Keratinocyte (primary cell): Measurements from ENCODE around the gene COMT. TPM values are rescaled to one million over a fixed set of nuclear protein-coding genes. Genes with fewer than 3 reads are reported as not detected.

Source experiments
- DNase-seq: peaks from one replicate; pipeline ENCODE4 v3.0.0-alpha.2; 2011; ENCODE audit warnings: low read depth, missing footprints, low spot score
- FAIRE-seq: peaks from 2 replicates; lab custom pipeline; 2011; peaks lifted over from hg19 to GRCh38; lab: Jason Lieb, UNC
- H2AFZ ChIP-seq: 2 replicates; pipeline ENCODE4 v1.6.0; 2012; ENCODE audit warnings: low read length, control low read depth, inconsistent platforms; ENCODE audit not compliant: control insufficient read depth
- H3K27ac ChIP-seq: 2 replicates; pipeline ENCODE4 v1.5.1; 2011; ENCODE audit warnings: low read length; ENCODE audit not compliant: control insufficient read depth, insufficient read depth
- H3K27me3 ChIP-seq: 3 replicates; pipeline ENCODE4 v1.6.0; 2011; ENCODE audit warnings: low read length; ENCODE audit not compliant: control insufficient read depth, insufficient read depth; ENCODE audit errors: extremely low read depth
- H3K36me3 ChIP-seq, 2 experiments: 2 replicates in 1 of 2; 3 replicates in 1 of 2; pipeline ENCODE4 v1.5.1; 2011; ENCODE audit warnings: low read length in 2 of 2, mild to moderate bottlenecking in 1 of 2; ENCODE audit not compliant: control insufficient read depth in 2 of 2, insufficient read depth in 2 of 2; ENCODE audit errors: extremely low read depth in 1 of 2
- H3K4me1 ChIP-seq: 3 replicates; pipeline ENCODE4 v1.5.1; 2011; ENCODE audit warnings: low read length; ENCODE audit not compliant: control insufficient read depth, insufficient read depth; ENCODE audit errors: extremely low read depth
- H3K4me2 ChIP-seq: 3 replicates; pipeline ENCODE4 v1.6.0; 2011; ENCODE audit warnings: low read depth, low read length; ENCODE audit not compliant: control insufficient read depth, insufficient read depth; ENCODE audit errors: extremely low read depth
- H3K4me3 ChIP-seq, 3 experiments: fragments of 200-600 bp in 1 of 3; sonication (generic) in 1 of 3; 2 replicates in 2 of 3; 3 replicates in 1 of 3; pipeline ENCODE4 v1.5.1; 2011 to 2016; ENCODE audit warnings: low read length in 3 of 3, mild to moderate bottlenecking in 3 of 3, control low read depth in 2 of 3, inconsistent platforms in 1 of 3, low read depth in 1 of 3, mixed read lengths in 1 of 3, mixed run types in 1 of 3, moderate library complexity in 1 of 3; ENCODE audit not compliant: control insufficient read depth in 2 of 3, insufficient read depth in 2 of 3; ENCODE audit errors: extremely low read depth in 1 of 3
- H3K79me2 ChIP-seq: 2 replicates; pipeline ENCODE4 v1.6.0; 2012; ENCODE audit warnings: low read length; ENCODE audit not compliant: control insufficient read depth, insufficient read depth
- H3K9ac ChIP-seq: 3 replicates; pipeline ENCODE4 v1.6.0; 2011; ENCODE audit warnings: low read length; ENCODE audit not compliant: control insufficient read depth, insufficient read depth; ENCODE audit errors: extremely low read depth
- H3K9me1 ChIP-seq: 3 replicates; pipeline ENCODE4 v1.6.0; 2011; ENCODE audit warnings: low read length; ENCODE audit not compliant: control insufficient read depth, insufficient read depth; ENCODE audit errors: extremely low read depth
- H3K9me3 ChIP-seq: 2 replicates; pipeline ENCODE4 v1.5.1; 2012; ENCODE audit warnings: low read depth, low read length; ENCODE audit not compliant: control insufficient read depth
- H4K20me1 ChIP-seq: 3 replicates; pipeline ENCODE4 v1.6.0; 2011; ENCODE audit warnings: low read length; ENCODE audit not compliant: control insufficient read depth, insufficient read depth; ENCODE audit errors: extremely low read depth
- EZH2 ChIP-seq: IDR thresholded peaks from one replicate; pipeline ENCODE4 v1.6.1; 2012; ENCODE audit warnings: inconsistent platforms, mild to moderate bottlenecking, low read length, moderate library complexity
- dilution Hi-C: fragments of 300-500 bp; cut with MboI; formaldehyde crosslinking; loops from one replicate; pipeline ENCODE4 v1.7.0; 2020; ENCODE audit warnings: low sequenced_read_pairs; ENCODE audit not compliant: extremely low pct_ligation_motif_present
- polyA plus RNA-seq, 5 experiments: library from polyadenylated mRNA; depleted of rRNA in 3 of 5; stranded (reverse) in 3 of 5; stranded (forward) in 1 of 5; unstranded in 1 of 5; fragments of >200 nt; gene quantifications; 1 replicate in 1 of 5; 2 replicates in 3 of 5; 3 replicates in 1 of 5; pipeline versions ENCODE4 v1.2.1 to v1.2.3, GENCODE V29; 2011 to 2012; ENCODE audit warnings: missing spikeins in 2 of 5, low read depth in 1 of 5, low replicate concordance in 1 of 5
- TF ChIP-seq, protein P1 (sequence below), 3 experiments: IDR thresholded peaks in 1 of 3; conservative IDR thresholded peaks in 1 of 3; optimal IDR thresholded peaks in 1 of 3; 2 replicates in 2 of 3; 3 replicates in 1 of 3; pipeline versions ENCODE3 to v1.5.1; 2011; ENCODE audit warnings: low read length in 3 of 3, mild to moderate bottlenecking in 3 of 3, moderate library complexity in 2 of 3, control low read depth in 1 of 3, inconsistent platforms in 1 of 3; ENCODE audit not compliant: insufficient read depth in 2 of 3; ENCODE audit errors: extremely low read depth in 1 of 3

COMT gene
- polyA plus RNA-seq, 1 donor (not counting 4 experiments of a cell fraction or from before 2014, with no cell fraction given): 139 TPM

DNA sequence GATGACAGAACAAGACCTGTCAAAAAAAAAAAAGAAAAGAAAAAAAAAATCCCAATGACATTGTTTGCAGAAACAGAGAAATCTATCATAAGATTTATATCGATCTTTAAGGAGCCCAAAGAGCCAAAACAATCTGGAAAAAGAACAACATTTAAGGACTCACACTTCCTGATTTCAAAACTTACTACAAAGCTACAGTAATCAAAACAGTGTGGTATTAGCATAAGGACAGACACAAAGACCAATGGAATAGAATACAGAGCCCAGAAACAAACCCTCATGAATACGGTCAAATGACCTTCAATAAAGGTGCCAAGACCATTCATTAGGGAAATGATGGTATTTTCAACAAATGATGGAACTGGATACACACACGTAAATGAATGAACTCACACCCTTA lies 62.9 kb downstream of the COMT start:
- Histone ChIP-seq H3K4me1 (no peaks in the 10 kb centered on the region), H3K27ac (no peak overlapping the region), H4K20me1 (no peaks in the 10 kb centered on the region), H3K9me1 (no peaks in the 10 kb centered on the region), H3K9me3 (no peaks in the 10 kb centered on the region), H3K36me3 (no peaks in the 10 kb centered on the region), H2AFZ (no peak overlapping the region), H3K4me3 (no peak overlapping the region), H3K27me3 (no peaks in the 10 kb centered on the region), H3K79me2 (no peaks in the 10 kb centered on the region), H3K9ac (no peak overlapping the region), H3K4me2 (no peak overlapping the region)
- dilution Hi-C loops: no loop called here
- DNase-seq (no peak), FAIRE-seq (no peak)
- TF ChIP-seq EZH2: no peak
- TF ChIP-seq, protein P1, sequence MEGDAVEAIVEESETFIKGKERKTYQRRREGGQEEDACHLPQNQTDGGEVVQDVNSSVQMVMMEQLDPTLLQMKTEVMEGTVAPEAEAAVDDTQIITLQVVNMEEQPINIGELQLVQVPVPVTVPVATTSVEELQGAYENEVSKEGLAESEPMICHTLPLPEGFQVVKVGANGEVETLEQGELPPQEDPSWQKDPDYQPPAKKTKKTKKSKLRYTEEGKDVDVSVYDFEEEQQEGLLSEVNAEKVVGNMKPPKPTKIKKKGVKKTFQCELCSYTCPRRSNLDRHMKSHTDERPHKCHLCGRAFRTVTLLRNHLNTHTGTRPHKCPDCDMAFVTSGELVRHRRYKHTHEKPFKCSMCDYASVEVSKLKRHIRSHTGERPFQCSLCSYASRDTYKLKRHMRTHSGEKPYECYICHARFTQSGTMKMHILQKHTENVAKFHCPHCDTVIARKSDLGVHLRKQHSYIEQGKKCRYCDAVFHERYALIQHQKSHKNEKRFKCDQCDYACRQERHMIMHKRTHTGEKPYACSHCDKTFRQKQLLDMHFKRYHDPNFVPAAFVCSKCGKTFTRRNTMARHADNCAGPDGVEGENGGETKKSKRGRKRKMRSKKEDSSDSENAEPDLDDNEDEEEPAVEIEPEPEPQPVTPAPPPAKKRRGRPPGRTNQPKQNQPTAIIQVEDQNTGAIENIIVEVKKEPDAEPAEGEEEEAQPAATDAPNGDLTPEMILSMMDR (optimal IDR thresholded peaks at IDR 0.05 in 1 of 3, IDR thresholded peaks at IDR 0.05 in 1 of 3, conservative IDR thresholded peaks at IDR 0.05 in 1 of 3; ENCODE audit: extremely low read depth in 1 of 3, insufficient read depth in 2 of 3, low read length in 3 of 3): no peak

DNA sequence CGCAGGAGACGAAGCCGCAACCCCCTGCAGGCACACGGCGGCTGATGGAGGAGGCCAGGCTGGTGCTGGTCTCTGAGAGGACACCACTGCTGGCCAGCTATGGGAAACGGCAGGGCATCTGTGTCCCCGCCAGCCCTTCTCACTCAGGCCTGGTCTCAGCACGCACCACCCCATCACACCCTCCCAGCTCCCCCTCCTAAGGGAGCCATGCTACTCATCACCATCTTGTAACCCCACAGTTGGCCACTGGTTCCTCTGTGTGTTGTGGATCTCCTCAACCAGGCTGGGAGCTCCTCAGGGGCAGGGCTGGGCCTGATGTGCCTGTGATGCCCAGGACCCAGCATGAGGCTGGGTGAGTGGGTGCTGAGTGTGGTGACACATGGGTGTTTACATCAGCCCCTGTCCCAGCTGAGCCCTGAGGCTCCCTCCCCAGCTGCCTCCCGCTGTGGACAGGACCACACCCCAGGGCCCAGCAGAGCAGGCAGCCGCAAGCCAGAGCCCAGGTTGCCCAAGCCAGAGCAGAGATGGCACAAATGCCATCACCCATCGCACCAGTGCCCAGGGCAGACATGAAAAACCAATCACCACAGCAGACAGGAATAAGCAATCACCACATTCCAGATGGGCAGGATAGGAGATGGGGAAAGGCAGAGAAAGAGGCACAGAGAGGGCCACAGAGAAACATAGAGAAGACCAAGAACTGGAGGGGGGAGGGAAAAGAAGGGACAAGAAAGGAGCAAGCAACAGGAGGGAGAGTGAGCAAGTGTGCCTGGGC lies 66.8 kb downstream of the COMT start:
- no peak for DNase-seq
- H2AFZ ChIP-seq: no peak overlapping the region
- no peaks in the 10 kb centered on the region for H3K9me3 ChIP-seq
- H3K4me3 ChIP-seq: no peak overlapping the region
- H3K4me1 ChIP-seq: peaks cover 5% of the 10 kb centered on the region
- no peak overlapping the region for H3K4me2 ChIP-seq
- peaks cover 3% of the 10 kb centered on the region for H3K9me1 ChIP-seq
- dilution Hi-C loops: no loop called here
- no peaks in the 10 kb centered on the region for H3K79me2 ChIP-seq
- no peaks in the 10 kb centered on the region for H3K27me3 ChIP-seq
- H3K9ac ChIP-seq: no peak overlapping the region
- TF ChIP-seq, protein P1 (optimal IDR thresholded peaks at IDR 0.05 in 1 of 3, IDR thresholded peaks at IDR 0.05 in 1 of 3, conservative IDR thresholded peaks at IDR 0.05 in 1 of 3; ENCODE audit: extremely low read depth in 1 of 3, insufficient read depth in 2 of 3, low read length in 3 of 3): no peak
- no peak for TF ChIP-seq EZH2
- H4K20me1 ChIP-seq: no peaks in the 10 kb centered on the region
- no peak for FAIRE-seq
- no peak overlapping the region for H3K27ac ChIP-seq
- H3K36me3 ChIP-seq: no peaks in the 10 kb centered on the region
